WTC11 (cell line): ENCODE data around the gene ADGRG3. TPM values are rescaled to one million over a fixed set of nuclear protein-coding genes. Genes with fewer than 3 reads are reported as not detected.

Experiments
- ATAC-seq: fragments of 200-7000 bp; cut with Tn5 transposase; 2 replicates; pipeline ENCODE4 v1.10.0; 2021; ENCODE audit warnings: mild to moderate bottlenecking, moderate library complexity
- CTCF ChIA-PET: fragments of 300-600 bp; sonication (Branson Sonifier 250); formaldehyde crosslinking; loops from one replicate; lab custom pipeline; 2021; ENCODE audit warnings: antibody characterized with exemption; lab: Charles Lee
- POLR2A ChIA-PET: fragments of 350-600 bp; sonication (Branson Sonifier 250); formaldehyde crosslinking; loops from one replicate; lab custom pipeline; 2021; ENCODE audit warnings: antibody characterized with exemption; lab: Charles Lee
- DNase-seq: peaks from one replicate; pipeline ENCODE4 v3.0.0; 2021; ENCODE audit warnings: low spot score
- H3K27ac Mint-ChIP-seq: 2 replicates; pipeline ENCODE4 v1.8.0; 2021; ENCODE audit warnings: mixed read lengths
- H3K27me3 Mint-ChIP-seq: 2 replicates; pipeline ENCODE4 v1.8.0; 2021; ENCODE audit warnings: low read depth, mild to moderate bottlenecking, moderate library complexity, mixed read lengths
- H3K36me3 Mint-ChIP-seq: 2 replicates; pipeline ENCODE4 v1.8.0; 2021; ENCODE audit warnings: mixed read lengths
- H3K4me1 Mint-ChIP-seq: 2 replicates; pipeline ENCODE4 v1.8.0; 2022; ENCODE audit warnings: mixed read lengths
- H3K4me3 Mint-ChIP-seq: 2 replicates; pipeline ENCODE4 v1.8.0; 2021; ENCODE audit warnings: mild to moderate bottlenecking, moderate library complexity, mixed read lengths
- H3K9me3 Mint-ChIP-seq: 2 replicates; pipeline ENCODE4 v1.8.0; 2021; ENCODE audit warnings: mixed read lengths
- CREM ChIP-seq: sonication (generic); formaldehyde crosslinking; IDR thresholded peaks from 2 replicates; pipeline ENCODE4 v1.8.1; 2022; ENCODE audit warnings: mild to moderate bottlenecking, missing genetic modification reagents, moderate library complexity
- E2F5 ChIP-seq: sonication (generic); formaldehyde crosslinking; IDR thresholded peaks from 2 replicates; pipeline ENCODE4 v1.8.1; 2022; ENCODE audit warnings: mild to moderate bottlenecking, moderate library complexity, missing genetic modification reagents
- KAT7 ChIP-seq: sonication (generic); formaldehyde crosslinking; IDR thresholded peaks from 2 replicates; pipeline ENCODE4 v1.8.1; 2023; ENCODE audit warnings: missing genetic modification reagents, mild to moderate bottlenecking, borderline replicate concordance
- NFE2L1 ChIP-seq: sonication (generic); formaldehyde crosslinking; IDR thresholded peaks from 2 replicates; pipeline ENCODE4 v1.8.1; 2023; ENCODE audit warnings: missing genetic modification reagents
- NFYB ChIP-seq: sonication (generic); formaldehyde crosslinking; conservative IDR thresholded peaks from 2 replicates; pipeline ENCODE4 v1.8.0; 2022; ENCODE audit warnings: low read depth, missing genetic modification reagents
- PREB ChIP-seq: sonication (generic); formaldehyde crosslinking; IDR thresholded peaks from 2 replicates; pipeline ENCODE4 v1.8.1; 2022; ENCODE audit warnings: mild to moderate bottlenecking, missing genetic modification reagents, moderate library complexity, borderline replicate concordance
- RELA ChIP-seq: sonication (generic); formaldehyde crosslinking; IDR thresholded peaks from 2 replicates; pipeline ENCODE4 v1.8.1; 2022; ENCODE audit warnings: missing genetic modification reagents, mild to moderate bottlenecking, borderline replicate concordance
- ZNF423 ChIP-seq: fragments of 250-450 bp; sonication (Bioruptor Pico); IDR thresholded peaks from 2 replicates; pipeline ENCODE4 v2.1.2; 2022; ENCODE audit warnings: mild to moderate bottlenecking, moderate library complexity
- total RNA-seq: library from RNA; stranded (reverse); gene quantifications from 3 replicates; pipeline ENCODE4 v1.2.3, GENCODE V29; 2021
- TF ChIP-seq, protein P1 (sequence below): sonication (generic); formaldehyde crosslinking; IDR thresholded peaks from 2 replicates; pipeline ENCODE4 v1.8.1; 2023; ENCODE audit warnings: mild to moderate bottlenecking, missing genetic modification reagents, moderate library complexity
- TF ChIP-seq, protein P2 (sequence below): fragments of 250-450 bp; sonication (Bioruptor Pico); conservative IDR thresholded peaks from 2 replicates; pipeline ENCODE4 v1.9.0; 2021; ENCODE audit warnings: mild to moderate bottlenecking
- TF ChIP-seq, protein P3 (sequence below): sonication (generic); formaldehyde crosslinking; IDR thresholded peaks from 2 replicates; pipeline ENCODE4 v1.8.1; 2022; ENCODE audit warnings: missing genetic modification reagents, borderline replicate concordance
- TF ChIP-seq, protein P4 (sequence below): sonication (generic); formaldehyde crosslinking; IDR thresholded peaks from 2 replicates; pipeline ENCODE4 v1.8.0; 2022; ENCODE audit warnings: missing genetic modification reagents
- TF ChIP-seq, protein P5 (sequence below): fragments of 250-450 bp; sonication (Bioruptor Pico); IDR thresholded peaks from 2 replicates; pipeline ENCODE4 v1.8.0; 2021; ENCODE audit warnings: mild to moderate bottlenecking

The ADGRG3 gene
- total RNA-seq, 1 experiment from 2014 or later = 0.44 TPM

GRCh38 chr16:57637965-57638364 lies 30.1 kb upstream of the ADGRG3 start (continued):
- TF ChIP-seq, protein P1, sequence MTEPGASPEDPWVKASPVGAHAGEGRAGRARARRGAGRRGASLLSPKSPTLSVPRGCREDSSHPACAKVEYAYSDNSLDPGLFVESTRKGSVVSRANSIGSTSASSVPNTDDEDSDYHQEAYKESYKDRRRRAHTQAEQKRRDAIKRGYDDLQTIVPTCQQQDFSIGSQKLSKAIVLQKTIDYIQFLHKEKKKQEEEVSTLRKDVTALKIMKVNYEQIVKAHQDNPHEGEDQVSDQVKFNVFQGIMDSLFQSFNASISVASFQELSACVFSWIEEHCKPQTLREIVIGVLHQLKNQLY (CRISPR knock-in tag) = no peak
- TF ChIP-seq, protein P2, sequence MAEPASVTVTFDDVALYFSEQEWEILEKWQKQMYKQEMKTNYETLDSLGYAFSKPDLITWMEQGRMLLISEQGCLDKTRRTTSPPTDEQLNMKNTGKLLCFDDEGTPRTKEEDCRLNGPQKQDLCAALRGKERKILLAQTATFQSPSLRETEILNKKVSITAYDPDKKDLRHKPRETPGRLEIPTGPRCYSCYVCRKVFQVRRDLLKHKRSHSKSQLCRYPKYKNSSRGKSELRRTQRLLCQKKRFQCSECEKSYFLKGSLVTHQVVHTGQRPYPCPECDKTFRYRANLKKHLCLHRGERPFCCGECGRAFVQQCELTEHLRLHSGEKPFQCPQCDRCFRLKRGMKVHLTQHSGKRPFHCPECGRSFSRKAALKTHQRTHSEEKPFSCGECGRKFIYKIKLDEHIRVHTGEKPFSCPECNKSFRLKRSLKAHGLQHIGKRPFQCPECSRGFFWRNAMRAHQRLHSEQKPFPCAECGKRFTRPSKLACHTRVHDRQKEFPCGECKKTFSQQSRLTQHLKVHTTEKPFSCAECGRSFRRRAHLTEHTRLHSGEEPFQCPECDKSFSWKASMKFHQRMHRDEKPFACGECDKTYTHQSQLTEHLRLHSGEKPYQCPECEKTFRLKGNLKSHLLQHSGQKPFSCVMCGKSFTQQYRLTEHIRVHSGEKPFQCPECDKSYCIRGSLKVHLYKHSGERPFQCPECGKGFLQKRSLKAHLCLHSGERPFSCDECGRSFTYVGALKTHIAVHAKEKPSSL (CRISPR knock-in tag) = no peak
- TF ChIP-seq, protein P3, sequence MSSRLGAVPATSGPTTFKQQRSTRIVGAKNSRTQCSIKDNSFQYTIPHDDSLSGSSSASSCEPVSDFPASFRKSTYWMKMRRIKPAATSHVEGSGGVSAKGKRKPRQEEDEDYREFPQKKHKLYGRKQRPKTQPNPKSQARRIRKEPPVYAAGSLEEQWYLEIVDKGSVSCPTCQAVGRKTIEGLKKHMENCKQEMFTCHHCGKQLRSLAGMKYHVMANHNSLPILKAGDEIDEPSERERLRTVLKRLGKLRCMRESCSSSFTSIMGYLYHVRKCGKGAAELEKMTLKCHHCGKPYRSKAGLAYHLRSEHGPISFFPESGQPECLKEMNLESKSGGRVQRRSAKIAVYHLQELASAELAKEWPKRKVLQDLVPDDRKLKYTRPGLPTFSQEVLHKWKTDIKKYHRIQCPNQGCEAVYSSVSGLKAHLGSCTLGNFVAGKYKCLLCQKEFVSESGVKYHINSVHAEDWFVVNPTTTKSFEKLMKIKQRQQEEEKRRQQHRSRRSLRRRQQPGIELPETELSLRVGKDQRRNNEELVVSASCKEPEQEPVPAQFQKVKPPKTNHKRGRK (CRISPR knock-in tag) = no peak
- TF ChIP-seq NFYB (CRISPR knock-in tag) (no peak), KAT7 (CRISPR knock-in tag) (no peak), CREM (no peak), RELA (no peak), E2F5 (no peak), ZNF423 (CRISPR knock-in tag) (no peak)
- TF ChIP-seq, protein P4, sequence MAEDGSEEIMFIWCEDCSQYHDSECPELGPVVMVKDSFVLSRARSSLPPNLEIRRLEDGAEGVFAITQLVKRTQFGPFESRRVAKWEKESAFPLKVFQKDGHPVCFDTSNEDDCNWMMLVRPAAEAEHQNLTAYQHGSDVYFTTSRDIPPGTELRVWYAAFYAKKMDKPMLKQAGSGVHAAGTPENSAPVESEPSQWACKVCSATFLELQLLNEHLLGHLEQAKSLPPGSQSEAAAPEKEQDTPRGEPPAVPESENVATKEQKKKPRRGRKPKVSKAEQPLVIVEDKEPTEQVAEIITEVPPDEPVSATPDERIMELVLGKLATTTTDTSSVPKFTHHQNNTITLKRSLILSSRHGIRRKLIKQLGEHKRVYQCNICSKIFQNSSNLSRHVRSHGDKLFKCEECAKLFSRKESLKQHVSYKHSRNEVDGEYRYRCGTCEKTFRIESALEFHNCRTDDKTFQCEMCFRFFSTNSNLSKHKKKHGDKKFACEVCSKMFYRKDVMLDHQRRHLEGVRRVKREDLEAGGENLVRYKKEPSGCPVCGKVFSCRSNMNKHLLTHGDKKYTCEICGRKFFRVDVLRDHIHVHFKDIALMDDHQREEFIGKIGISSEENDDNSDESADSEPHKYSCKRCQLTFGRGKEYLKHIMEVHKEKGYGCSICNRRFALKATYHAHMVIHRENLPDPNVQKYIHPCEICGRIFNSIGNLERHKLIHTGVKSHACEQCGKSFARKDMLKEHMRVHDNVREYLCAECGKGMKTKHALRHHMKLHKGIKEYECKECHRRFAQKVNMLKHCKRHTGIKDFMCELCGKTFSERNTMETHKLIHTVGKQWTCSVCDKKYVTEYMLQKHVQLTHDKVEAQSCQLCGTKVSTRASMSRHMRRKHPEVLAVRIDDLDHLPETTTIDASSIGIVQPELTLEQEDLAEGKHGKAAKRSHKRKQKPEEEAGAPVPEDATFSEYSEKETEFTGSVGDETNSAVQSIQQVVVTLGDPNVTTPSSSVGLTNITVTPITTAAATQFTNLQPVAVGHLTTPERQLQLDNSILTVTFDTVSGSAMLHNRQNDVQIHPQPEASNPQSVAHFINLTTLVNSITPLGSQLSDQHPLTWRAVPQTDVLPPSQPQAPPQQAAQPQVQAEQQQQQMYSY (CRISPR knock-in tag) = no peak
- TF ChIP-seq, all 79 proteins: peak for 0

DNA sequence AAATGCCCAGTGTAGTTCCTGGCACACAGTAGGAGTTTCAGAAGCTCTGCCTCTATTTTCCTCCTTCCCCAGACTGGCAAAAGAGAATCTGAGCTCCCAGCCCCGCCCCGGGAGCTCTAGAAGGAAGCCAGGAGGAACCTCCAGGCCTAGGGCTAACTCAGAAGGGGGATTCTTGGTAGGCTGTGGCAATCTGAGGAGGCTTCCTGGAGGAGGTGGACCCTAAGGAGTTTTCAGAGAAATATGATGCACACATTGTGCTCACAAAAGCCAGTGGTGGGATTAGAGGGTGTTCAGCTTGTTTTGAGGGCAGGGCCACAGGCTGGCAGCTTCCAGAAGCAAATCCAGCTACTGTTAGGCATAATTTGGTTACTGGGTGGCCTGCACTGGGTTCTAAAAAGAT lies 29.7 kb upstream of the ADGRG3 start:
- H3K27me3 Mint-ChIP-seq = peaks cover 7% of the 10 kb centered on the region; the same call in 1 of the 2 replicates
- ChIA-PET CTCF (interaction anchor here (0.9 to 4.3 kb wide), 9 partner anchors 8 to 118 kb away, joined by 3 to 27 read pairs (median 9); partner anchors contain the start of gene ADGRG1), POLR2A (no interaction called here)
- H3K4me3 Mint-ChIP-seq = no peak overlapping the region
- ATAC-seq (no peak), DNase-seq (no peak)
- TF ChIP-seq PREB (CRISPR knock-in tag) (no peak), E2F5 (no peak), NFE2L1 (no peak), NFYB (CRISPR knock-in tag) (no peak)
- TF ChIP-seq, protein P5, sequence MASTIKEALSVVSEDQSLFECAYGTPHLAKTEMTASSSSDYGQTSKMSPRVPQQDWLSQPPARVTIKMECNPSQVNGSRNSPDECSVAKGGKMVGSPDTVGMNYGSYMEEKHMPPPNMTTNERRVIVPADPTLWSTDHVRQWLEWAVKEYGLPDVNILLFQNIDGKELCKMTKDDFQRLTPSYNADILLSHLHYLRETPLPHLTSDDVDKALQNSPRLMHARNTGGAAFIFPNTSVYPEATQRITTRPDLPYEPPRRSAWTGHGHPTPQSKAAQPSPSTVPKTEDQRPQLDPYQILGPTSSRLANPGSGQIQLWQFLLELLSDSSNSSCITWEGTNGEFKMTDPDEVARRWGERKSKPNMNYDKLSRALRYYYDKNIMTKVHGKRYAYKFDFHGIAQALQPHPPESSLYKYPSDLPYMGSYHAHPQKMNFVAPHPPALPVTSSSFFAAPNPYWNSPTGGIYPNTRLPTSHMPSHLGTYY = no peak
- no peaks in the 10 kb centered on the region for H3K36me3 Mint-ChIP-seq
- H3K9me3 Mint-ChIP-seq = no peaks in the 10 kb centered on the region
- H3K27ac Mint-ChIP-seq = no peak overlapping the region
- H3K4me1 Mint-ChIP-seq = no peaks in the 10 kb centered on the region
